Measurements from ENCODE around the gene ICA1L.

- TF ChIP-seq CTCF (IDR thresholded peaks at IDR 0.05) = no peak
- TF ChIP-seq POLR2A (IDR thresholded peaks at IDR 0.05) = no peak
Observed at GRCh38 chr2:202757339-202757738, 114.2 kb downstream of the ICA1L start.

Data from thyroid gland (tissue), 4 donors.